HepG2 (cell line): ENCODE results near the gene DPYSL3. TPM values are rescaled to one million over a fixed set of nuclear protein-coding genes. Genes with fewer than 3 reads are reported as not detected.

Source experiments
- ATAC-seq: fragments of 200-7000 bp; cut with Tn5 transposase; 3 replicates; pipeline ENCODE4 v1.9.1; 2020; ENCODE audit warnings: mild to moderate bottlenecking, moderate library complexity
- BruUV-seq: library from RNA; stranded (reverse); fragments of 400-500 nt; replicated peaks from 2 replicates; lab custom pipeline; 2021; lab: Mats Ljungman, UMichigan
- CTCF ChIA-PET: fragments of 300-600 bp; formaldehyde crosslinking; extraction: SDS; loops from one replicate; lab custom pipeline; 2021; ENCODE audit warnings: low total read pairs, inconsistent platforms, low intra/inter-chr PET ratio; lab: Yijun Ruan, JAX
- POLR2A ChIA-PET: fragments of 350-600 bp; sonication (Branson Sonifier 250); formaldehyde crosslinking; loops from one replicate; lab custom pipeline; 2020; ENCODE audit warnings: antibody characterized with exemption, inconsistent platforms; lab: Yijun Ruan, JAX
- DNase-seq: peaks from one replicate; pipeline ENCODE4 v3.0.0-alpha.2; 2015; ENCODE audit warnings: low spot score
- FAIRE-seq: peaks from 3 replicates; lab custom pipeline; 2011; peaks lifted over from hg19 to GRCh38; lab: Jason Lieb, UNC
- H2AFZ ChIP-seq: one replicate; pipeline ENCODE4 v1.6.1; 2011; ENCODE audit warnings: low read length, inconsistent platforms
- H3K27ac ChIP-seq: fragments of 300-600 bp; 3 replicates; pipeline ENCODE4 v1.8.0; 2011; ENCODE audit warnings: mixed run types, mild to moderate bottlenecking, mixed read lengths, low read length, inconsistent platforms; ENCODE audit not compliant: insufficient read depth; ENCODE audit errors: extremely low read length
- H3K27me3 ChIP-seq, 2 experiments: fragments of 200-600 bp in 1 of 2; 2 replicates in 1 of 2; 3 replicates in 1 of 2; pipeline versions ENCODE4 v1.6.0 to v1.8.0; 2011; ENCODE audit warnings: low read length in 2 of 2, mild to moderate bottlenecking in 2 of 2, moderate library complexity in 2 of 2, inconsistent platforms in 1 of 2; ENCODE audit not compliant: insufficient read depth in 2 of 2, control insufficient read depth in 1 of 2
- H3K36me3 ChIP-seq, 2 experiments: fragments of 200-600 bp in 1 of 2; replicated peaks in 1 of 2; 2 replicates in 1 of 2; 3 replicates in 1 of 2; pipeline versions ENCODE4 v1.5.1 to v1.8.0; 2011; ENCODE audit warnings: low read length in 2 of 2, inconsistent platforms in 1 of 2; ENCODE audit not compliant: insufficient read depth in 2 of 2, control insufficient read depth in 1 of 2
- H3K4me1 ChIP-seq: 2 replicates; pipeline ENCODE4 v1.5.1; 2012; ENCODE audit warnings: low read length, inconsistent platforms; ENCODE audit not compliant: insufficient read depth
- H3K4me2 ChIP-seq: 2 replicates; pipeline ENCODE4 v1.6.0; 2011; ENCODE audit warnings: low read depth, low read length, inconsistent platforms
- H3K4me3 ChIP-seq, 3 experiments: fragments of 200-600 bp in 1 of 3; sonication (generic), shearing (Covaris generic) in 1 of 3; replicated peaks in 1 of 3; 2 replicates each; pipeline ENCODE4 v1.5.1; 2011 to 2016; ENCODE audit warnings: low read length in 3 of 3, inconsistent platforms in 2 of 3, low read depth in 2 of 3, mild to moderate bottlenecking in 2 of 3, control low read depth in 1 of 3, mixed read lengths in 1 of 3; ENCODE audit not compliant: insufficient read depth in 1 of 3
- H3K79me2 ChIP-seq: one replicate; pipeline ENCODE4 v1.6.1; 2011; ENCODE audit warnings: low read length, inconsistent platforms; ENCODE audit not compliant: insufficient read depth
- H3K9ac ChIP-seq: 2 replicates; pipeline ENCODE4 v1.6.0; 2011; ENCODE audit warnings: mild to moderate bottlenecking, low read depth, low read length, inconsistent platforms; ENCODE audit not compliant: insufficient read depth
- H3K9me3 ChIP-seq: 2 replicates; pipeline ENCODE4 v1.5.1; 2012; ENCODE audit warnings: mild to moderate bottlenecking, low read length
- H4K20me1 ChIP-seq: 2 replicates; pipeline ENCODE4 v1.6.0; 2011; ENCODE audit warnings: inconsistent platforms, mild to moderate bottlenecking, low read length, moderate library complexity; ENCODE audit not compliant: insufficient read depth
- GFI1 ChIP-seq: sonication (generic); formaldehyde crosslinking; IDR thresholded peaks from 2 replicates; pipeline ENCODE4 v1.5.0; 2020; ENCODE audit warnings: missing genetic modification reagents, mild to moderate bottlenecking, borderline replicate concordance
- KDM6A ChIP-seq: IDR thresholded peaks from 2 replicates; pipeline ENCODE4 v1.6.1; 2016; ENCODE audit warnings: low read depth
- RFXANK ChIP-seq: IDR thresholded peaks from 2 replicates; pipeline ENCODE4 v1.6.1; 2016
- ZKSCAN5 ChIP-seq: sonication (generic); formaldehyde crosslinking; IDR thresholded peaks from 2 replicates; pipeline ENCODE4 v1.5.1; 2020; ENCODE audit warnings: mild to moderate bottlenecking, missing genetic modification reagents
- ZNF251 ChIP-seq: sonication (generic); formaldehyde crosslinking; IDR thresholded peaks from 2 replicates; pipeline ENCODE4 v1.9.0; 2021; ENCODE audit warnings: mild to moderate bottlenecking, missing genetic modification reagents
- ZNF609 ChIP-seq: sonication (generic); formaldehyde crosslinking; IDR thresholded peaks from 2 replicates; pipeline ENCODE4 v1.4.0; 2020; ENCODE audit warnings: mild to moderate bottlenecking, missing genetic modification reagents, borderline replicate concordance
- ZNF782 ChIP-seq: sonication (generic); formaldehyde crosslinking; IDR thresholded peaks from 2 replicates; pipeline ENCODE4 v1.4.0; 2020; ENCODE audit warnings: missing genetic modification reagents, mild to moderate bottlenecking, borderline replicate concordance
- WGBS: methylation state at CpG from one replicate; pipeline ENCODE4 v1.1.6; 2017; ENCODE audit warnings: low lambda C conversion rate; 5-methylcytosine and 5-hydroxymethylcytosine counted together
- in situ Hi-C: cut with HindIII; loops from 2 replicates; pipeline ENCODE4 v1.10.0; 2017; ENCODE audit warnings: low pct_unique_long_range_greater_than_20kb; ENCODE audit not compliant: extremely low pct_ligation_motif_present
- intact Hi-C: fragments of 100-400 bp; cut with micrococcal nuclease; formaldehyde crosslinking; loops from one replicate; pipeline ENCODE4 v1.10.0; 2022; ENCODE audit not compliant: unreplicated experiment
- polyA plus RNA-seq, 8 experiments: library from polyadenylated mRNA; depleted of rRNA in 3 of 8; stranded (reverse) in 7 of 8; unstranded in 1 of 8; fragments of >200 nt; fragmentation: Illumina TruSeq in 4 of 8; extraction: Trizol in 4 of 8; gene quantifications; 2 replicates each; pipeline versions ENCODE4 v1.2.1 to v1.2.3, GENCODE V29; 2011 to 2016; ENCODE audit warnings: low read depth in 4 of 8, missing spikeins in 1 of 8, mixed read lengths in 1 of 8; ENCODE audit not compliant: insufficient read depth in 1 of 8
- total RNA-seq, 5 experiments: library from RNA; depleted of rRNA; stranded (reverse); fragments of >200 nt; fragmentation: Illumina TruSeq; extraction: Trizol; gene quantifications; 2 replicates each; pipeline ENCODE4 v1.2.3, GENCODE V29; 2016; ENCODE audit warnings: low read depth in 1 of 5

The DPYSL3 gene
- total and polyA plus RNA-seq, 2 of the 13 experiments (the other 11 are each of a cell fraction or from before 2014, with no cell fraction given) = 0.08 to 0.15 TPM

- H3K4me3 ChIP-seq = no peak overlapping the region
- DNase-seq (no peak), ATAC-seq (no peak), FAIRE-seq (no peak)
- no peak overlapping the region for H3K9ac ChIP-seq
- H3K36me3 ChIP-seq = no peaks in the 10 kb centered on the region
- 29% methylated on average over 1 of the region's 1 CpG for WGBS
- intact Hi-C loops (no loop called here), in situ Hi-C loops (no loop called here)
- H4K20me1 ChIP-seq = no peaks in the 10 kb centered on the region
- no peak overlapping the region for H3K27ac ChIP-seq
- POLR2A ChIA-PET = no interaction called here
- no peaks in the 10 kb centered on the region; a peak in 2 of 5 replicates for H3K27me3 ChIP-seq
- no TSS peak for BruUV-seq
- CTCF ChIA-PET = no interaction called here
- no peak overlapping the region for H2AFZ ChIP-seq
- H3K79me2 ChIP-seq = no peaks in the 10 kb centered on the region
- TF ChIP-seq RFXANK (CRISPR knock-in tag) (no peak), ZKSCAN5 (CRISPR knock-in tag) (no peak), KDM6A (CRISPR knock-in tag) (no peak), GFI1 (CRISPR knock-in tag) (no peak), ZNF609 (CRISPR knock-in tag) (no peak), ZNF251 (no peak), ZNF782 (CRISPR knock-in tag) (no peak)
- no peaks in the 10 kb centered on the region for H3K9me3 ChIP-seq
- H3K4me1 ChIP-seq = no peaks in the 10 kb centered on the region
- H3K4me2 ChIP-seq = no peak overlapping the region
Observed at GRCh38 chr5:147481376-147481775, 28.5 kb downstream of the DPYSL3 start.
